Inflammatory macrophage treated with lipopolysaccharide for 4 hours (primary cell): ENCODE data around the gene WDR87.
"Not testable (repeated sequence)": the region's sequence is repeated elsewhere in the genome, so short reads cannot be mapped to it uniquely, and the experiment has no call there.

Experiments used
- DNase-seq: peaks from one replicate; pipeline ENCODE4 v3.0.0-alpha.2; 2020

WDR87 gene

GRCh38 chr19:37929355-37929923, 23.0 kb upstream of the WDR87 start:
- no peak for DNase-seq

- DNase-seq: peak; percentile 42
Measured at GRCh38 chr19:37928527-37929286, 22.3 kb upstream of the WDR87 start.

GRCh38 chr19:37926711-37927110, 20.3 kb upstream of the WDR87 start:
- no peak for DNase-seq

- DNase-seq: no peak
Measured at GRCh38 chr19:37926255-37926654, 19.9 kb upstream of the WDR87 start.

GRCh38 chr19:37925212-37925611, 18.8 kb upstream of the WDR87 start:
- no peak for DNase-seq

- not testable (repeated sequence) for DNase-seq
Measured at GRCh38 chr19:37924573-37924972, 18.2 kb upstream of the WDR87 start.

- DNase-seq: no peak
Measured at GRCh38 chr19:37920591-37921450, 14.4 kb upstream of the WDR87 start.

- DNase-seq: no peak
Measured at GRCh38 chr19:37914908-37915307, 8.5 kb upstream of the WDR87 start.

GRCh38 chr19:37909661-37910199, 3.3 kb upstream of the WDR87 start:
- no peak for DNase-seq

GRCh38 chr19:37907735-37908455, 1.5 kb upstream of the WDR87 start:
- peak; percentile 14 for DNase-seq

GRCh38 chr19:37906869-37907734, 708 bp upstream of the WDR87 start, which contains the start of gene SIPA1L3:
Gene SIPA1L3, plus strand, starts transcription at chr19:37907208. Its CDS starts 174,358 bp downstream, at chr19:38081566.
- DNase-seq: peak; percentile 96

GRCh38 chr19:37903096-37903495, 3.3 kb downstream of the WDR87 start:
- no peak for DNase-seq

- peak; percentile 70 for DNase-seq
Measured at GRCh38 chr19:37902668-37903067, 3.7 kb downstream of the WDR87 start.

GRCh38 chr19:37899966-37900365, 6.4 kb downstream of the WDR87 start:
- peak; percentile 10 for DNase-seq

GRCh38 chr19:37899453-37899852, 6.9 kb downstream of the WDR87 start:
- no peak for DNase-seq

- no peak for DNase-seq
Measured at GRCh38 chr19:37896180-37896579, 10.2 kb downstream of the WDR87 start.

GRCh38 chr19:37893845-37894575, 12.4 kb downstream of the WDR87 start:
- no peak for DNase-seq

- DNase-seq: no peak
Measured at GRCh38 chr19:37886571-37886970, 19.8 kb downstream of the WDR87 start.

- DNase-seq: no peak
Measured at GRCh38 chr19:37885392-37885791, 21.0 kb downstream of the WDR87 start.

- no peak for DNase-seq
Measured at GRCh38 chr19:37877147-37877546, 29.2 kb downstream of the WDR87 start.

GRCh38 chr19:37876032-37876431, 30.4 kb downstream of the WDR87 start:
- DNase-seq: no peak
